GM12878 (cell line): ENCODE data around the gene ZNF431. TPM values are rescaled to one million over a fixed set of nuclear protein-coding genes. Genes with fewer than 3 reads are reported as not detected.

ENCODE experiments used
- ATAC-seq: fragments of 200-7000 bp; cut with Tn5 transposase; 3 replicates; pipeline ENCODE4 v1.9.1; 2020; ENCODE audit warnings: mild to moderate bottlenecking, moderate library complexity
- BruUV-seq: library from RNA; stranded (reverse); fragments of 400-500 nt; replicated peaks from 2 replicates; lab custom pipeline; 2021; lab: Mats Ljungman, UMichigan
- CTCF ChIA-PET: fragments of 300-600 bp; sonication (Branson Sonifier 250); formaldehyde crosslinking; extraction: SDS; loops from one replicate; lab custom pipeline; 2021; ENCODE audit warnings: inconsistent platforms; lab: Yijun Ruan, JAX
- POLR2A ChIA-PET: fragments of 350-600 bp; formaldehyde crosslinking; extraction: SDS; loops from one replicate; lab custom pipeline; 2021; ENCODE audit warnings: inconsistent platforms; lab: Charles Lee
- RAD21 ChIA-PET: fragments of 300-600 bp; sonication (Branson Sonifier 250); formaldehyde crosslinking; loops from one replicate; lab custom pipeline; 2023; ENCODE audit warnings: antibody characterized with exemption; ENCODE audit not compliant: unreplicated experiment; lab: Charles Lee
- SMC1A ChIA-PET: fragments of 300-600 bp; sonication (Branson Sonifier 250); formaldehyde crosslinking; loops from one replicate; lab custom pipeline; 2023; ENCODE audit not compliant: unreplicated experiment, uncharacterized antibody; lab: Charles Lee
- DNase-seq: peaks from one replicate; pipeline ENCODE4 v3.0.0-alpha.2; 2011; ENCODE audit warnings: low read depth, low spot score
- FAIRE-seq: peaks from 3 replicates; lab custom pipeline; 2011; peaks lifted over from hg19 to GRCh38; lab: Jason Lieb, UNC
- H2AFZ ChIP-seq: 2 replicates; pipeline ENCODE4 v1.6.0; 2011; ENCODE audit warnings: low read depth, low read length, control low read depth; ENCODE audit not compliant: control insufficient read depth
- H3K27ac ChIP-seq: 2 replicates; pipeline ENCODE4 v1.5.1; 2011; ENCODE audit warnings: control low read depth; ENCODE audit not compliant: control insufficient read depth, insufficient read depth
- H3K27me3 ChIP-seq, 2 experiments: replicated peaks in 1 of 2; 2 replicates each; pipeline versions ENCODE4 v1.6.0 to v1.6.1; 2011; ENCODE audit warnings: low read length in 1 of 2; ENCODE audit not compliant: control insufficient read depth in 2 of 2, insufficient read depth in 2 of 2
- H3K36me3 ChIP-seq, 2 experiments: 2 replicates each; pipeline ENCODE4 v1.5.1; 2011; ENCODE audit warnings: low read length in 1 of 2; ENCODE audit not compliant: control insufficient read depth in 2 of 2, insufficient read depth in 2 of 2
- H3K4me1 ChIP-seq: 2 replicates; pipeline ENCODE4 v1.6.1; 2011; ENCODE audit warnings: mild to moderate bottlenecking, low read length, moderate library complexity, mixed read lengths; ENCODE audit not compliant: control insufficient read depth, insufficient read depth
- H3K4me2 ChIP-seq: 2 replicates; pipeline ENCODE4 v1.6.0; 2011; ENCODE audit warnings: control low read depth; ENCODE audit not compliant: control insufficient read depth, insufficient read depth
- H3K4me3 ChIP-seq: fragments of 200-600 bp; sonication (generic); 2 replicates; pipeline ENCODE4 v1.5.1; 2016
- H3K79me2 ChIP-seq: 2 replicates; pipeline ENCODE4 v1.6.0; 2011; ENCODE audit warnings: low read length; ENCODE audit not compliant: control insufficient read depth, insufficient read depth
- H3K9ac ChIP-seq: 2 replicates; pipeline ENCODE4 v1.8.0; 2011; ENCODE audit warnings: low read length, control low read depth, mixed read lengths; ENCODE audit not compliant: control insufficient read depth, insufficient read depth
- H3K9me3 ChIP-seq: replicated peaks from 3 replicates; pipeline ENCODE4 v1.5.1; 2011; ENCODE audit warnings: mild to moderate bottlenecking, low read length; ENCODE audit not compliant: control insufficient read depth, insufficient read depth
- H4K20me1 ChIP-seq: 2 replicates; pipeline ENCODE4 v1.6.0; 2011; ENCODE audit not compliant: control insufficient read depth, insufficient read depth
- BCL11A ChIP-seq: IDR thresholded peaks from 2 replicates; pipeline ENCODE4 v1.6.1; 2011; ENCODE audit warnings: low read depth, low read length
- ETV6 ChIP-seq, 2 experiments: fragments of 450-650 bp in 1 of 2; IDR thresholded peaks in 1 of 2; conservative IDR thresholded peaks in 1 of 2; 2 replicates each; pipeline ENCODE4 v1.6.1; 2014; ENCODE audit warnings: antibody characterized with exemption in 1 of 2, borderline replicate concordance in 1 of 2, low read depth in 1 of 2, mild to moderate bottlenecking in 1 of 2, moderate library complexity in 1 of 2
- HCFC1 ChIP-seq: fragments of 150-350 bp; IDR thresholded peaks from 2 replicates; pipeline ENCODE4 v1.6.1; 2014; ENCODE audit warnings: low read length
- HDAC6 ChIP-seq: fragments of 200-600 bp; sonication (generic); IDR thresholded peaks from one replicate; pipeline ENCODE4 v1.8.0; 2017; ENCODE audit warnings: antibody characterized with exemption; ENCODE audit not compliant: unreplicated experiment
- MEF2B ChIP-seq: fragments of 450-650 bp; IDR thresholded peaks from 2 replicates; pipeline ENCODE4 v1.6.1; 2018; ENCODE audit warnings: mild to moderate bottlenecking, moderate library complexity; ENCODE audit not compliant: partially characterized antibody, poor library complexity, severe bottlenecking
- MYC ChIP-seq: IDR thresholded peaks from 2 replicates; pipeline ENCODE4 v1.6.1; 2011; ENCODE audit warnings: mild to moderate bottlenecking, low read length, moderate library complexity, inconsistent platforms; ENCODE audit not compliant: insufficient read depth, insufficient replicate concordance, insufficient read length, severe bottlenecking
- NR2C1 ChIP-seq: fragments of 450-650 bp; IDR thresholded peaks from 2 replicates; pipeline ENCODE4 v1.6.1; 2017; ENCODE audit warnings: antibody characterized with exemption, mild to moderate bottlenecking, moderate library complexity
- RAD21 ChIP-seq: IDR thresholded peaks from 2 replicates; pipeline ENCODE4 v1.6.1; 2011; ENCODE audit warnings: mild to moderate bottlenecking, low read depth, low read length, moderate library complexity; ENCODE audit not compliant: insufficient read depth
- RB1 ChIP-seq: fragments of 450-650 bp; formaldehyde crosslinking; IDR thresholded peaks from 2 replicates; pipeline ENCODE4 v1.6.1; 2017; ENCODE audit warnings: mild to moderate bottlenecking, borderline replicate concordance
- RUNX3 ChIP-seq: IDR thresholded peaks from 2 replicates; pipeline ENCODE4 v1.6.1; 2012; ENCODE audit warnings: low read length, inconsistent platforms
- SMARCA5 ChIP-seq: fragments of 450-650 bp; IDR thresholded peaks from 2 replicates; pipeline ENCODE4 v1.6.1; 2017; ENCODE audit warnings: mild to moderate bottlenecking
- STAT3 ChIP-seq: IDR thresholded peaks from 2 replicates; pipeline ENCODE4 v1.6.1; 2011; ENCODE audit warnings: low read depth, low read length, improper control_type of control experiment
- WGBS: methylation state at CpG from one replicate; pipeline ENCODE4 v1.1.6; 2016; ENCODE audit warnings: low lambda C conversion rate; ENCODE audit not compliant: insufficient replicate concordance, insufficient coverage; ENCODE audit errors: missing lambda C conversion rate; 5-methylcytosine and 5-hydroxymethylcytosine counted together
- in situ Hi-C: fragments of 300-500 bp; cut with MboI; formaldehyde crosslinking; loops from 9 replicates; pipeline ENCODE4 v1.14.3; 2018; ENCODE audit warnings: mixed read lengths
- intact Hi-C: fragments of 100-400 bp; cut with micrococcal nuclease; formaldehyde crosslinking; loops from one replicate; pipeline ENCODE4 v1.14.2; 2022; ENCODE audit not compliant: unreplicated experiment
- polyA plus RNA-seq, 11 experiments: library from polyadenylated mRNA; depleted of rRNA in 4 of 11; unstranded in 6 of 11; stranded (reverse) in 5 of 11; fragments of >200 nt; fragmentation: Nextera tagmentation in 4 of 11; fragmentation: Illumina TruSeq in 1 of 11; extraction: Ambion mirVana in 4 of 11; extraction: Trizol in 1 of 11; gene quantifications; 1 replicate in 1 of 11; 2 replicates in 10 of 11; pipeline versions ENCODE4 v1.2.1 to v1.2.3, GENCODE V29; 2011 to 2016; ENCODE audit warnings: inconsistent platforms in 2 of 11, missing spikeins in 2 of 11, low read depth in 1 of 11
- total RNA-seq, 4 experiments: library from RNA; depleted of rRNA in 3 of 4; stranded (reverse); fragments of >200 nt in 3 of 4; fragmentation: Illumina TruSeq in 1 of 4; extraction: Trizol in 1 of 4; gene quantifications; 2 replicates each; pipeline versions ENCODE4 v1.2.1 to v1.2.3, GENCODE V29; 2013 to 2021
- TF ChIP-seq, protein P1 (sequence below): fragments of 450-650 bp; IDR thresholded peaks from 2 replicates; pipeline ENCODE4 v1.6.1; 2018; ENCODE audit warnings: borderline replicate concordance, mild to moderate bottlenecking; ENCODE audit not compliant: partially characterized antibody

The ZNF431 gene
- total and polyA plus RNA-seq, 10 of the 15 experiments (the other 5 are each of a cell fraction or from before 2014, with no cell fraction given) = 2.5 to 18.7 (median 10.0) TPM

DNA sequence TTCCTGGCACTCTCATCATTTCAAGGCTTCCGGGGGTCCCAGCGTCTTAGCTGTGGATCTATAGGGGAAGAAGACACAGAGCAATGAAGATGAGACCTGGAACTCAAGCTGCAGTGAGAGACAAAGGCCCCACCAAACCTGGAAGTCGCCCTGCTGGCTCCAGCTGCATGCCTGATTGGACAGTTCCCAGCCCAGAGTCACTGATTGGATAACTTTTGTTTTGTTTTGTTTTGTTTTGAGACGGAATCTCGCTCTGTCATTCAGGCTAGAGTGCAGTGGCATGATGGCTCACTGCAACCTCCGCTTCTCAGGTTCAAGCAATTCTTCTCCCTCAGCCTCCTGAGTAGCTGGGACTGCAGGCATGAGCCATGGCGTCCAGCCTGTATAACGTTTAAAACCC lies 6.4 kb upstream of the ZNF431 start:
- in situ Hi-C loops (no loop called here), intact Hi-C loops (no loop called here)
- ATAC-seq = no peak
- CTCF ChIA-PET = interaction anchor here (0.7 kb wide), 1 partner anchor 71 kb away, joined by 3 read pairs; no protein-coding TSS in a partner anchor
- H3K4me2 ChIP-seq = no peak overlapping the region
- no peak overlapping the region for H3K4me3 ChIP-seq
- no peak overlapping the region for H3K9ac ChIP-seq
- no peaks in the 10 kb centered on the region for H3K27me3 ChIP-seq
- TF ChIP-seq HCFC1 = no peak
- no peak for TF ChIP-seq HDAC6
- no peak for TF ChIP-seq SMARCA5
- TF ChIP-seq ETV6 (conservative IDR thresholded peaks at IDR 0.05 in 1 of 2, IDR thresholded peaks at IDR 0.05 in 1 of 2; ENCODE audit: borderline replicate concordance in 1 of 2, low read depth in 1 of 2) = no peak
- TF ChIP-seq, protein P1, sequence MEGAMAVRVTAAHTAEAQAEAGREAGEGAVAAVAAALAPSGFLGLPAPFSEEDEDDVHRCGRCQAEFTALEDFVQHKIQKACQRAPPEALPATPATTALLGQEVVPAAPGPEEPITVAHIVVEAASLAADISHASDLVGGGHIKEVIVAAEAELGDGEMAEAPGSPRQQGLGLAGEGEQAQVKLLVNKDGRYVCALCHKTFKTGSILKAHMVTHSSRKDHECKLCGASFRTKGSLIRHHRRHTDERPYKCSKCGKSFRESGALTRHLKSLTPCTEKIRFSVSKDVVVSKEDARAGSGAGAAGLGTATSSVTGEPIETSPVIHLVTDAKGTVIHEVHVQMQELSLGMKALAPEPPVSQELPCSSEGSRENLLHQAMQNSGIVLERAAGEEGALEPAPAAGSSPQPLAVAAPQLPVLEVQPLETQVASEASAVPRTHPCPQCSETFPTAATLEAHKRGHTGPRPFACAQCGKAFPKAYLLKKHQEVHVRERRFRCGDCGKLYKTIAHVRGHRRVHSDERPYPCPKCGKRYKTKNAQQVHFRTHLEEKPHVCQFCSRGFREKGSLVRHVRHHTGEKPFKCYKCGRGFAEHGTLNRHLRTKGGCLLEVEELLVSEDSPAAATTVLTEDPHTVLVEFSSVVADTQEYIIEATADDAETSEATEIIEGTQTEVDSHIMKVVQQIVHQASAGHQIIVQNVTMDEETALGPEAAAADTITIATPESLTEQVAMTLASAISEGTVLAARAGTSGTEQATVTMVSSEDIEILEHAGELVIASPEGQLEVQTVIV = no peak
- no peak for TF ChIP-seq RB1
- TF ChIP-seq BCL11A = no peak
- no peak for TF ChIP-seq MYC
- TF ChIP-seq RUNX3 = no peak
- no peak for TF ChIP-seq MEF2B
- no peak for TF ChIP-seq RAD21
- no peak for TF ChIP-seq NR2C1
- no peak for TF ChIP-seq STAT3
- POLR2A ChIA-PET = no interaction called here
- WGBS = 70% methylated on average over 8 of the region's 8 CpGs
- H3K9me3 ChIP-seq = no peaks in the 10 kb centered on the region; the same call in 2 of the 3 replicates
- no peaks in the 10 kb centered on the region for H3K4me1 ChIP-seq
- H2AFZ ChIP-seq = no peak overlapping the region
- SMC1A ChIA-PET = no interaction called here
- H4K20me1 ChIP-seq = no peaks in the 10 kb centered on the region
- no TSS peak for BruUV-seq
- no peak overlapping the region for H3K27ac ChIP-seq
- RAD21 ChIA-PET = no interaction called here
- no peak for DNase-seq
- no peaks in the 10 kb centered on the region for H3K79me2 ChIP-seq
- H3K36me3 ChIP-seq = no peaks in the 10 kb centered on the region
- FAIRE-seq = no peak
